Measurements from ENCODE around the gene PSME3.

DNA sequence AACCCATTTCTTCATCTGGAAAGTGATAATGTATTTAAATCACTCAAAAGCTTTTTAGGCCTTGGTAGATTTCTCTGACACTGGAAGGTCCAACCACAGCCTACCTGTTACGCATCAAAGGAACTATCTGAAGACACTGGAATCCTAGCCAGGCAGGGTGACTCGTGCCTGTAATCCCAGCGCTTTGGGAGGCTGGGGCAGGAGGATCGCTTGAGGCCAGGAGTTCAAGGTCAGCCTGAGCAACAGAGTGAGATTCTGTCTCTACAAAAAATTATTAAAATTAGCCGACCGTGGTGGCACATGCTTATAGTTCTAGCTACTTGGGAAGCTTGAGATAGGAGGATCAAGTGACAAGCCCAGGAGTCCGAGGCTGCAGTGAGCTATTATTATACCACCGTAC, 49.0 kb downstream of the PSME3 start:
- TF ChIP-seq, protein P1, sequence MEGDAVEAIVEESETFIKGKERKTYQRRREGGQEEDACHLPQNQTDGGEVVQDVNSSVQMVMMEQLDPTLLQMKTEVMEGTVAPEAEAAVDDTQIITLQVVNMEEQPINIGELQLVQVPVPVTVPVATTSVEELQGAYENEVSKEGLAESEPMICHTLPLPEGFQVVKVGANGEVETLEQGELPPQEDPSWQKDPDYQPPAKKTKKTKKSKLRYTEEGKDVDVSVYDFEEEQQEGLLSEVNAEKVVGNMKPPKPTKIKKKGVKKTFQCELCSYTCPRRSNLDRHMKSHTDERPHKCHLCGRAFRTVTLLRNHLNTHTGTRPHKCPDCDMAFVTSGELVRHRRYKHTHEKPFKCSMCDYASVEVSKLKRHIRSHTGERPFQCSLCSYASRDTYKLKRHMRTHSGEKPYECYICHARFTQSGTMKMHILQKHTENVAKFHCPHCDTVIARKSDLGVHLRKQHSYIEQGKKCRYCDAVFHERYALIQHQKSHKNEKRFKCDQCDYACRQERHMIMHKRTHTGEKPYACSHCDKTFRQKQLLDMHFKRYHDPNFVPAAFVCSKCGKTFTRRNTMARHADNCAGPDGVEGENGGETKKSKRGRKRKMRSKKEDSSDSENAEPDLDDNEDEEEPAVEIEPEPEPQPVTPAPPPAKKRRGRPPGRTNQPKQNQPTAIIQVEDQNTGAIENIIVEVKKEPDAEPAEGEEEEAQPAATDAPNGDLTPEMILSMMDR (tag by site-specific recombination; IDR thresholded peaks at IDR 0.05) = no peak
- TF ChIP-seq ZNF404 (tag by site-specific recombination; IDR thresholded peaks at IDR 0.05) (no peak), YY2 (tag by site-specific recombination; IDR thresholded peaks at IDR 0.05) (no peak), HOXA7 (CRISPR knock-in tag; IDR thresholded peaks at IDR 0.05; ENCODE audit: borderline replicate concordance) (no peak), ZNF138 (tag by site-specific recombination; IDR thresholded peaks at IDR 0.05; ENCODE audit: borderline replicate concordance) (no peak)
- TF ChIP-seq, protein P2, sequence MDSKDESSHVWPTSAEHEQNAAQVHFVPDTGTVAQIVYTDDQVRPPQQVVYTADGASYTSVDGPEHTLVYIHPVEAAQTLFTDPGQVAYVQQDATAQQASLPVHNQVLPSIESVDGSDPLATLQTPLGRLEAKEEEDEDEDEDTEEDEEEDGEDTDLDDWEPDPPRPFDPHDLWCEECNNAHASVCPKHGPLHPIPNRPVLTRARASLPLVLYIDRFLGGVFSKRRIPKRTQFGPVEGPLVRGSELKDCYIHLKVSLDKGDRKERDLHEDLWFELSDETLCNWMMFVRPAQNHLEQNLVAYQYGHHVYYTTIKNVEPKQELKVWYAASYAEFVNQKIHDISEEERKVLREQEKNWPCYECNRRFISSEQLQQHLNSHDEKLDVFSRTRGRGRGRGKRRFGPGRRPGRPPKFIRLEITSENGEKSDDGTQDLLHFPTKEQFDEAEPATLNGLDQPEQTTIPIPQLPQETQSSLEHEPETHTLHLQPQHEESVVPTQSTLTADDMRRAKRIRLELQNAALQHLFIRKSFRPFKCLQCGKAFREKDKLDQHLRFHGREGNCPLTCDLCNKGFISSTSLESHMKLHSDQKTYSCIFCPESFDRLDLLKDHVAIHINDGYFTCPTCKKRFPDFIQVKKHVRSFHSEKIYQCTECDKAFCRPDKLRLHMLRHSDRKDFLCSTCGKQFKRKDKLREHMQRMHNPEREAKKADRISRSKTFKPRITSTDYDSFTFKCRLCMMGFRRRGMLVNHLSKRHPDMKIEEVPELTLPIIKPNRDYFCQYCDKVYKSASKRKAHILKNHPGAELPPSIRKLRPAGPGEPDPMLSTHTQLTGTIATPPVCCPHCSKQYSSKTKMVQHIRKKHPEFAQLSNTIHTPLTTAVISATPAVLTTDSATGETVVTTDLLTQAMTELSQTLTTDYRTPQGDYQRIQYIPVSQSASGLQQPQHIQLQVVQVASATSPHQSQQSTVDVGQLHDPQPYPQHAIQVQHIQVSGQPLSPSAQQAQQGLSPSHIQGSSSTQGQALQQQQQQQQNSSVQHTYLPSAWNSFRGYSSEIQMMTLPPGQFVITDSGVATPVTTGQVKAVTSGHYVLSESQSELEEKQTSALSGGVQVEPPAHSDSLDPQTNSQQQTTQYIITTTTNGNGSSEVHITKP (tag by site-specific recombination; IDR thresholded peaks at IDR 0.05) = no peak
